ENCODE results near the gene ITGB2. TPM values are rescaled to one million over a fixed set of nuclear protein-coding genes. Genes with fewer than 3 reads are reported as not detected.
A peak's percentile ranks its signal among the peaks of the same experiment; 100 is the strongest.

ITGB2 gene
- total RNA-seq, 1 donor from 2014 or later = 0.15 TPM

DNA sequence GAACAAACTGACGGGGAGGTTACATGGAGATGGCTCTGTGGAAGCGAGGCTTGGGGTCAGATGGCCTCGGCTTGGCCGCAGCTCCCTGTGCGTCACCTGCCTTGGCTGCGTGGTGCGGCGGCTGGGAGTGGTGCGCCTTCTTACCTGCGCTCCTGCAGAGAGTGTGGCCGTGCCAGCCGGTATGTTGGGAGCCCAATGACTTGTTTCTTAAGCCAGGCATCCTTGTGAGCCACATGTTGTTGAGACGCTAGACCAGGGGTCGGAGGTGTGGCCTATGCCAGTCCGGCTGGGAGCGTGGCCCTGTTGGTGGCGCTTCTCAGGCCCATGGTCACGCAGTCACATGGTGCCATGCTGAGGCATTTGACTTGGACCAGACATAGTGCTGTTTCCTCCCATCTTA lies 29.7 kb upstream of the ITGB2 start:
- TF ChIP-seq CTCF (IDR thresholded peaks at IDR 0.05) = no peak
- Mint-ChIP-seq H3K36me3 (ENCODE audit: low read depth) (peaks cover 8% of the 10 kb centered on the region), H3K27ac (ENCODE audit: unreplicated experiment) (no peak overlapping the region), H3K9me3 (ENCODE audit: low read depth) (no peaks in the 10 kb centered on the region), H3K4me1 (ENCODE audit: low read depth) (peaks cover 39% of the 10 kb centered on the region), H3K4me3 (ENCODE audit: unreplicated experiment) (no peak overlapping the region), H3K27me3 (ENCODE audit: low read depth) (no peaks in the 10 kb centered on the region)
- peak; percentile 77 for DNase-seq (ENCODE audit: low spot score)

DNA sequence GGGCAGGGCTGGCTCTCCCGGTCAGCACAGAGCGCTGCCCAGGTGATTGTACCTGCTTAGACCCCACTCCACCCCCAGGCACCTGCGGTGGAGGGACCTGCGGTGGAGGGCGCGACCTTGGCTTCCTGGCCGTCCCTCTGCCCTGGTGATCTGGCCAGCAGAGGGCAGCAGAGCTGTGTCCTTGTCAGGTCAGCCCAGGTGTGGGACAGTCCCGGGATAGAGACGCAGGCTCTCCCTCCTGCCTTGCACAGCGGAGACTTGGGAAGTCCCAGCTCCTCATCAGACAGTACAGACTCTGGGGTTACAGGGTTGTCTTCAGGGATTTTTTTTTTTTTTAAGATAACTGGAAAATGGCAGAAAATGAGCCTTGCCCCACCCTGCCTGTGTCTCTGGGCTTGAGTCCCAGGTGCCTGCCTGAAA lies 29.1 kb upstream of the ITGB2 start:
- no peak overlapping the region for H3K4me3 Mint-ChIP-seq (ENCODE audit: unreplicated experiment)
- no peaks in the 10 kb centered on the region for H3K27me3 Mint-ChIP-seq (ENCODE audit: low read depth)
- H3K4me1 Mint-ChIP-seq (ENCODE audit: low read depth) = peaks cover 34% of the 10 kb centered on the region
- peak; percentile 99 for TF ChIP-seq CTCF (IDR thresholded peaks at IDR 0.05)
- no peaks in the 10 kb centered on the region for H3K9me3 Mint-ChIP-seq (ENCODE audit: low read depth)
- H3K27ac Mint-ChIP-seq (ENCODE audit: unreplicated experiment) = no peak overlapping the region
- DNase-seq (ENCODE audit: low spot score) = no peak
- peaks cover 10% of the 10 kb centered on the region for H3K36me3 Mint-ChIP-seq (ENCODE audit: low read depth)

DNA sequence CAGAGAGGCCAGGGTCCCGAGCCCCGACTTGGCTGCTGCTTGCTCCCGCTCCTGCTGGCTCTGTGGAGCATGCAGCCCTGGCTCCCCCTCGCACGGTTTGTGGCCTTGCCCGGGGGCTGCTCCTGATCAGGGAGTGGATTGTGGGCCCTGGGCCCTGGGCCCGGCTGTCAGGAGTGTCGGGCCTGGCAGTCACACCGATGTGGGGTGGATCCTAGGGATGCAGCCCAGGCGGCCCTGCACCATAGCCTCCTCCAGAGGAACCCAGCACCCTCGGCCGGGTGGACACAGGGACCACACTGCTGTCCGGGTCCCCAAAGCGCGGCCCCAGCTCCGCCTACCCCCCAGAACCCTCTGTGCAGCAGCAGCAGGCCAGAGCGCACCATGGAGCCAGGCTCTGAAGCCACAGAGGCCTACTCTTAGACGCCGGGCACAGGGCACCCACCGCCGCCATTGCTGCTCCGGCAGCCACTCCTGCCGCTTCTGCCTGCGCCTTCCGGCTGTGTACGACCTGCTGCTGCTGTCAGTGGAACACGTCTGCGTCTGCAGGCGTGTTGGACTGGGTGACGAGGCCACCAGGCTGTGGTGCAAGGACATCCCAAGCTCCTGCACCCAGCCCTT lies 28.6 kb upstream of the ITGB2 start:
- no peak overlapping the region for H3K27ac Mint-ChIP-seq (ENCODE audit: unreplicated experiment)
- H3K36me3 Mint-ChIP-seq (ENCODE audit: low read depth) = peaks cover 12% of the 10 kb centered on the region

DNA sequence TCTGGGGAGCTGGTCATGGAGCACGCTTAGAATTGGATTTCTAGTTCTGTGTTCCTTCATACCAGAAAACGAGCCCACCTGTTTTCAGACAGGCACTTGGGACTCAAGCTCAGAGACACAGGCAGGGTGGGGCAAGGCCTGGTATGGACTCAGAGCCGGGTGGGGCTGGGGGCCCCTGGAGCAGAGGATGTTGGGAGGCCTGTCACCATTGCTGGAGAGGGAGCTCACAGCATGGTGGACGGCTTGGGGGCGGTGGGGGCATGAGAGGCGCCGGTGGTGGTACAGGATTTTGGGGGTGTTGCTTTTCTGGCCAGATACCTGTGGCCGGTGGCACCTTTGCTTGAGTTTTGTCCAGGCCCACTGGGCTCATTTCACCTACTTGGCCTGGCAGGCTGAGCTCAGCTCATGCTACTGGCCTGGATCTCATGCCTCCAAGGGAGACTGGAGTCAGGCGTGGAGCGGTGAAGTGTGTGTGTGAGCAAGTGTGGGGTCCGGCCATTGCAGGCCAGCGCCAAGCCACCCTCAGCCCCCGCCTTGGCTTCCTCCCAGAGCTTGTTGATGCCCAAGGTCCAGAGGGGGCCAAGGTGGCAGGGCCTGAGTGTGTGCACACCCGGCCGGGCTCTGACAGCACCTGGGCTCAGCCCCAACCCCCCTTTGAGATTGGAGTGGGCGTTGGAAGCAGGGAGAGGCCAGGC lies 27.9 kb upstream of the ITGB2 start:
- Mint-ChIP-seq H3K4me3 (ENCODE audit: unreplicated experiment) (no peak overlapping the region), H3K27me3 (ENCODE audit: low read depth) (no peaks in the 10 kb centered on the region), H3K36me3 (ENCODE audit: low read depth) (peaks cover 12% of the 10 kb centered on the region), H3K9me3 (ENCODE audit: low read depth) (no peaks in the 10 kb centered on the region), H3K4me1 (ENCODE audit: low read depth) (peaks cover 32% of the 10 kb centered on the region), H3K27ac (ENCODE audit: unreplicated experiment) (no peak overlapping the region)
- no peak for TF ChIP-seq CTCF (IDR thresholded peaks at IDR 0.05)
- peak; percentile 67 for DNase-seq (ENCODE audit: low spot score)

More for the DNA sequence above, 28.6 kb upstream of the ITGB2 start:
- no peak overlapping the region for H3K4me3 Mint-ChIP-seq (ENCODE audit: unreplicated experiment)
- peaks cover 34% of the 10 kb centered on the region for H3K4me1 Mint-ChIP-seq (ENCODE audit: low read depth)
- peak; percentile 91 for DNase-seq (ENCODE audit: low spot score)
- H3K9me3 Mint-ChIP-seq (ENCODE audit: low read depth) = no peaks in the 10 kb centered on the region
- H3K27me3 Mint-ChIP-seq (ENCODE audit: low read depth) = no peaks in the 10 kb centered on the region
- no peak for TF ChIP-seq CTCF (IDR thresholded peaks at IDR 0.05)

GRCh38 chr21:44947930-44948331 lies 27.2 kb upstream of the ITGB2 start:
- no peak overlapping the region for H3K27ac Mint-ChIP-seq (ENCODE audit: unreplicated experiment)
- no peak for TF ChIP-seq CTCF (IDR thresholded peaks at IDR 0.05)
- H3K36me3 Mint-ChIP-seq (ENCODE audit: low read depth) = peaks cover 12% of the 10 kb centered on the region

More at GRCh38 chr21:44947930-44948331, 27.2 kb upstream of the ITGB2 start:
- Mint-ChIP-seq H3K9me3 (ENCODE audit: low read depth) (no peaks in the 10 kb centered on the region), H3K27me3 (ENCODE audit: low read depth) (no peaks in the 10 kb centered on the region), H3K4me3 (ENCODE audit: unreplicated experiment) (no peak overlapping the region), H3K4me1 (ENCODE audit: low read depth) (peaks cover 30% of the 10 kb centered on the region)
- DNase-seq (ENCODE audit: low spot score) = peak; percentile 92

Measured in chondrocyte (in vitro differentiated cells).